Thyroid gland (tissue), 4 donors: ENCODE measurements around the gene ARL13B. TPM values are rescaled to one million over a fixed set of nuclear protein-coding genes. Genes with fewer than 3 reads are reported as not detected.

Source experiments
- DNase-seq, 2 donors: peaks; one replicate each; pipeline ENCODE4 v3.0.0-alpha.2; 2019
- H3K27ac ChIP-seq, 3 donors: fragments of 200-600 bp; sonication (generic); 1 replicate in 2 of 3; 2 replicates in 1 of 3; pipeline ENCODE4 v1.5.1; 2016 to 2019; ENCODE audit warnings: mild to moderate bottlenecking in 1 of 3, moderate library complexity in 1 of 3
- H3K27me3 ChIP-seq: fragments of 200-600 bp; sonication (generic); one replicate; pipeline ENCODE4 v1.5.1; 2019
- H3K36me3 ChIP-seq, 2 donors: fragments of 200-600 bp; sonication (generic); one replicate each; pipeline ENCODE4 v1.5.1; 2016 to 2019
- H3K4me1 ChIP-seq, 2 donors: fragments of 200-600 bp; sonication (generic); one replicate each; pipeline ENCODE4 v1.5.1; 2017 to 2019
- H3K4me3 ChIP-seq, 3 donors: fragments of 200-600 bp; sonication (generic); replicated peaks in 1 of 3; 1 replicate in 2 of 3; 2 replicates in 1 of 3; pipeline ENCODE4 v1.5.1; 2016; ENCODE audit warnings: mild to moderate bottlenecking in 1 of 3
- H3K9me3 ChIP-seq: fragments of 200-600 bp; sonication (generic); one replicate; pipeline ENCODE4 v1.5.1; 2017
- CTCF ChIP-seq, 6 experiments: fragments of 200-600 bp in 3 of 6; fragments of 450-650 bp in 3 of 6; sonication (generic) in 3 of 6; IDR thresholded peaks; one replicate each; pipeline ENCODE4 v1.5.1; 2016 to 2019; ENCODE audit warnings: antibody characterized with exemption in 6 of 6, mild to moderate bottlenecking in 2 of 6, inconsistent platforms in 1 of 6, moderate library complexity in 1 of 6
- POLR2A ChIP-seq, 2 donors: fragments of 450-650 bp; IDR thresholded peaks; one replicate each; pipeline ENCODE4 v1.6.1; 2017; ENCODE audit warnings: antibody characterized with exemption in 2 of 2, mild to moderate bottlenecking in 2 of 2, moderate library complexity in 1 of 2
- WGBS, 2 donors: methylation state at CpG; one replicate each; pipeline ENCODE4 v1.1.5; 2017; 5-methylcytosine and 5-hydroxymethylcytosine counted together
- intact Hi-C: fragments of 100-400 bp; cut with DNase I; formaldehyde crosslinking; loops from one replicate; pipeline ENCODE4 v1.15.1; 2023
- total RNA-seq, 4 donors: library from RNA; depleted of rRNA; stranded (reverse); fragments of >200 nt; gene quantifications; one replicate each; pipeline ENCODE4 v1.2.3, GENCODE V29; 2016

The ARL13B gene
- total RNA-seq, 4 donors from 2014 or later = 14.6 to 27.3 (median 16.0) TPM

- WGBS, 2 donors = 88 to 96% methylated on average over 1 of the region's 1 CpG
- TF ChIP-seq CTCF (IDR thresholded peaks at IDR 0.05) = no peak
- TF ChIP-seq POLR2A (IDR thresholded peaks at IDR 0.05) = no peak
- Histone ChIP-seq H3K4me1 (no peaks in the 10 kb centered on the region), H3K27me3 (no peaks in the 10 kb centered on the region), H3K9me3 (no peaks in the 10 kb centered on the region), H3K27ac (no peak overlapping the region), H3K36me3 (peaks cover 0 to 1% of the 10 kb centered on the region in 2 donors), H3K4me3 (no peak overlapping the region)
- no peak for DNase-seq
- intact Hi-C loops = no loop called here
Measured at GRCh38 chr3:94089126-94089525, 109.2 kb downstream of the ARL13B start.

- no peak for DNase-seq
- Histone ChIP-seq H3K4me3 (no peak overlapping the region), H3K27ac (no peak overlapping the region), H3K9me3 (no peaks in the 10 kb centered on the region), H3K27me3 (no peaks in the 10 kb centered on the region), H3K4me1 (no peaks in the 10 kb centered on the region), H3K36me3 (peaks cover 6 to 7% of the 10 kb centered on the region in 2 donors)
- WGBS, 2 donors = 98 to 100% methylated on average over 1 of the region's 1 CpG
- intact Hi-C loops = no loop called here
- TF ChIP-seq POLR2A (IDR thresholded peaks at IDR 0.05) = no peak
- TF ChIP-seq CTCF (IDR thresholded peaks at IDR 0.05) = no peak
Measured at GRCh38 chr3:94092086-94092485, 112.1 kb downstream of the ARL13B start.

- 93 to 94% methylated on average over 1 of the region's 1 CpG for WGBS, 2 donors
Measured at GRCh38 chr3:94093151-94093550, 113.2 kb downstream of the ARL13B start.

GRCh38 chr3:94095111-94095510, 115.2 kb downstream of the ARL13B start:
- H3K27ac ChIP-seq = no peak overlapping the region
- peaks cover 6 to 12% of the 10 kb centered on the region in 2 donors for H3K36me3 ChIP-seq
- no peak overlapping the region for H3K4me3 ChIP-seq
- no peaks in the 10 kb centered on the region for H3K27me3 ChIP-seq
- TF ChIP-seq POLR2A (IDR thresholded peaks at IDR 0.05) = no peak
- no peak for TF ChIP-seq CTCF (IDR thresholded peaks at IDR 0.05)
- H3K4me1 ChIP-seq = no peaks in the 10 kb centered on the region
- intact Hi-C loops = no loop called here
- WGBS, 2 donors = 96 to 98% methylated on average over 2 of the region's 2 CpGs
- DNase-seq = no peak
- no peaks in the 10 kb centered on the region for H3K9me3 ChIP-seq

More at GRCh38 chr3:94093151-94093550, 113.2 kb downstream of the ARL13B start:
- no peak for DNase-seq
- H3K4me1 ChIP-seq = no peaks in the 10 kb centered on the region
- no peaks in the 10 kb centered on the region for H3K27me3 ChIP-seq
- H3K4me3 ChIP-seq = no peak overlapping the region
- peaks cover 6 to 7% of the 10 kb centered on the region in 2 donors for H3K36me3 ChIP-seq
- intact Hi-C loops = no loop called here
- H3K27ac ChIP-seq = no peak overlapping the region
- TF ChIP-seq CTCF (IDR thresholded peaks at IDR 0.05) = no peak
- no peak for TF ChIP-seq POLR2A (IDR thresholded peaks at IDR 0.05)
- H3K9me3 ChIP-seq = no peaks in the 10 kb centered on the region

GRCh38 chr3:94098452-94098851, 118.5 kb downstream of the ARL13B start:
- Histone ChIP-seq H3K27me3 (no peaks in the 10 kb centered on the region), H3K4me1 (no peaks in the 10 kb centered on the region), H3K4me3 (no peak overlapping the region), H3K9me3 (no peaks in the 10 kb centered on the region), H3K36me3 (peaks cover 6 to 13% of the 10 kb centered on the region in 2 donors), H3K27ac (no peak overlapping the region)
- TF ChIP-seq CTCF (IDR thresholded peaks at IDR 0.05) (no peak), POLR2A (IDR thresholded peaks at IDR 0.05) (no peak)
- intact Hi-C loops = no loop called here
- DNase-seq = no peak
- 72 to 78% methylated on average over 3 of the region's 3 CpGs for WGBS, 2 donors
